ENCODE data around the gene CMTM5.

DNA sequence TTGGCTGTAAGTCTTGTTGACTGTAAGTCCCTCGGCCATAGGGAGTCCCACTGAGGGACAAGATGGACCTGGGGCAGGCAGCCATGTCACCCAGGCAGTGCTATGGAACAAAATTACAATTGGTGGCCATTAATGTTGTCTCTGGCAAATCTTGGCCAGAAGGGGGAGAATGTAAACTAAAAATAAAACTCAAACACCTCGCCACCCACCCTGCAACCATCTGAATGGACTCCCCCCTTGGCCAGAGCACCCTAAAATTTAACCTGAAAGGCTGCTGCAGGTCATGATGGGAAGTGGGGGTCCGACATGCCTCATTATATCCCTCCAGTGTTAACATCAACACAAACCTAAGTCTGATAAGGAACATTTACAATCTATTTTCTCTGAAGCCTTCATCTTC is 32.4 kb upstream of the CMTM5 start:
- TF ChIP-seq, protein P1, sequence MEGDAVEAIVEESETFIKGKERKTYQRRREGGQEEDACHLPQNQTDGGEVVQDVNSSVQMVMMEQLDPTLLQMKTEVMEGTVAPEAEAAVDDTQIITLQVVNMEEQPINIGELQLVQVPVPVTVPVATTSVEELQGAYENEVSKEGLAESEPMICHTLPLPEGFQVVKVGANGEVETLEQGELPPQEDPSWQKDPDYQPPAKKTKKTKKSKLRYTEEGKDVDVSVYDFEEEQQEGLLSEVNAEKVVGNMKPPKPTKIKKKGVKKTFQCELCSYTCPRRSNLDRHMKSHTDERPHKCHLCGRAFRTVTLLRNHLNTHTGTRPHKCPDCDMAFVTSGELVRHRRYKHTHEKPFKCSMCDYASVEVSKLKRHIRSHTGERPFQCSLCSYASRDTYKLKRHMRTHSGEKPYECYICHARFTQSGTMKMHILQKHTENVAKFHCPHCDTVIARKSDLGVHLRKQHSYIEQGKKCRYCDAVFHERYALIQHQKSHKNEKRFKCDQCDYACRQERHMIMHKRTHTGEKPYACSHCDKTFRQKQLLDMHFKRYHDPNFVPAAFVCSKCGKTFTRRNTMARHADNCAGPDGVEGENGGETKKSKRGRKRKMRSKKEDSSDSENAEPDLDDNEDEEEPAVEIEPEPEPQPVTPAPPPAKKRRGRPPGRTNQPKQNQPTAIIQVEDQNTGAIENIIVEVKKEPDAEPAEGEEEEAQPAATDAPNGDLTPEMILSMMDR (conservative IDR thresholded peaks at IDR 0.05) = peak; percentile 9; the same call in 1 of the 2 replicates
- no peak for TF ChIP-seq ZFX (IDR thresholded peaks at IDR 0.05)
